H1 (cell line): ENCODE results near the gene CPED1. TPM values are rescaled to one million over a fixed set of nuclear protein-coding genes. Genes with fewer than 3 reads are reported as not detected.

Experiments
- CTCF ChIA-PET: fragments of 300-600 bp; sonication (Branson Sonifier 250); formaldehyde crosslinking; loops from one replicate; lab custom pipeline; 2021; ENCODE audit not compliant: partially characterized antibody; lab: Charles Lee
- POLR2A ChIA-PET: fragments of 300-600 bp; sonication (Branson Sonifier 250); formaldehyde crosslinking; loops from one replicate; lab custom pipeline; 2021; ENCODE audit warnings: inconsistent platforms; ENCODE audit not compliant: partially characterized antibody; lab: Charles Lee
- DNase-seq, 2 experiments: peaks; one replicate each; pipeline versions ENCODE4 v3.0.0 to v3.0.0-alpha.2; 2010 to 2022; ENCODE audit warnings: low spot score in 2 of 2, low read depth in 1 of 2, mixed read lengths in 1 of 2
- FAIRE-seq: peaks from 2 replicates; lab custom pipeline; 2011; peaks lifted over from hg19 to GRCh38; lab: Jason Lieb, UNC
- H2AFZ ChIP-seq: 2 replicates; pipeline ENCODE4 v1.8.1; 2012; ENCODE audit warnings: low read length, inconsistent platforms
- H2AK5ac ChIP-seq: 2 replicates; pipeline ENCODE4 v1.6.1; 2013; ENCODE audit warnings: low read depth, low read length
- H2BK120ac ChIP-seq: replicated peaks from 2 replicates; pipeline ENCODE3; 2013; ENCODE audit warnings: low read depth, low read length, inconsistent platforms
- H2BK12ac ChIP-seq: 2 replicates; pipeline ENCODE4 v1.6.1; 2013; ENCODE audit warnings: low read depth, low read length
- H2BK15ac ChIP-seq: 2 replicates; pipeline ENCODE4 v1.6.1; 2013; ENCODE audit warnings: low read length
- H2BK20ac ChIP-seq: 2 replicates; pipeline ENCODE4 v1.6.1; 2013; ENCODE audit warnings: low read length
- H2BK5ac ChIP-seq: 2 replicates; pipeline ENCODE4 v1.6.1; 2013; ENCODE audit warnings: low read depth, low read length
- H3K14ac ChIP-seq: 2 replicates; pipeline ENCODE4 v1.6.1; 2013; ENCODE audit warnings: inconsistent platforms; ENCODE audit not compliant: insufficient read length
- H3K18ac ChIP-seq: 2 replicates; pipeline ENCODE4 v1.6.1; 2013; ENCODE audit warnings: low read length; ENCODE audit errors: extremely low read depth
- H3K23ac ChIP-seq: 2 replicates; pipeline ENCODE4 v1.6.1; 2013; ENCODE audit warnings: inconsistent platforms; ENCODE audit not compliant: insufficient read length
- H3K23me2 ChIP-seq: 2 replicates; pipeline ENCODE4 v1.6.1; 2013; ENCODE audit warnings: low read depth, low read length
- H3K27ac ChIP-seq: 2 replicates; pipeline ENCODE4 v1.6.1; 2011; ENCODE audit warnings: low read depth, low read length, inconsistent platforms
- H3K27me3 ChIP-seq, 4 experiments: replicated peaks in 1 of 4; 1 replicate in 1 of 4; 2 replicates in 3 of 4; pipeline versions ENCODE4 v1.6.1 to v1.8.1; 2011 to 2013; ENCODE audit warnings: low read length in 3 of 4, mild to moderate bottlenecking in 3 of 4, inconsistent platforms in 2 of 4, mixed read lengths in 2 of 4, moderate library complexity in 1 of 4; ENCODE audit not compliant: control insufficient read depth in 3 of 4, insufficient read depth in 3 of 4; ENCODE audit errors: extremely low read depth in 1 of 4
- H3K36me3 ChIP-seq, 4 experiments: 2 replicates each; pipeline versions ENCODE4 v1.6.1 to v1.8.1; 2011 to 2013; ENCODE audit warnings: mild to moderate bottlenecking in 4 of 4, low read length in 3 of 4, moderate library complexity in 2 of 4, control low read depth in 1 of 4, inconsistent platforms in 1 of 4; ENCODE audit not compliant: insufficient read depth in 4 of 4, control insufficient read depth in 2 of 4
- H3K4ac ChIP-seq: replicated peaks from 2 replicates; pipeline ENCODE3; 2013; ENCODE audit warnings: low read length, low read depth, mixed read lengths, inconsistent platforms; ENCODE audit not compliant: insufficient read length
- H3K4me1 ChIP-seq, 4 experiments: replicated peaks in 1 of 4; 1 replicate in 1 of 4; 2 replicates in 3 of 4; pipeline versions ENCODE4 v1.6.1 to v1.8.1; 2011 to 2013; ENCODE audit warnings: low read length in 3 of 4, inconsistent platforms in 2 of 4, mixed read lengths in 1 of 4; ENCODE audit not compliant: insufficient read depth in 4 of 4, control insufficient read depth in 3 of 4
- H3K4me2 ChIP-seq, 2 experiments: 2 replicates each; pipeline versions ENCODE4 v1.6.1 to v1.8.1; 2011 to 2013; ENCODE audit warnings: low read depth in 2 of 2, low read length in 2 of 2, control low read depth in 1 of 2, inconsistent platforms in 1 of 2, mild to moderate bottlenecking in 1 of 2; ENCODE audit not compliant: insufficient read depth in 1 of 2
- H3K4me3 ChIP-seq, 4 experiments: fragments of 200-600, 300-600 bp in 1 of 4; sonication (generic), shearing (Covaris generic), sonication (Bioruptor Twin) in 1 of 4; 2 replicates each; pipeline versions ENCODE4 v1.5.1 to v1.8.1; 2011 to 2016; ENCODE audit warnings: low read length in 4 of 4, low read depth in 3 of 4, control low read depth in 2 of 4, inconsistent platforms in 2 of 4, mild to moderate bottlenecking in 2 of 4, mixed read lengths in 1 of 4, moderate library complexity in 1 of 4; ENCODE audit not compliant: insufficient read depth in 2 of 4; ENCODE audit errors: extremely low read depth in 1 of 4
- H3K56ac ChIP-seq: replicated peaks from 2 replicates; pipeline ENCODE3; 2013; ENCODE audit warnings: low read depth, mild to moderate bottlenecking, mixed read lengths, low read length, inconsistent platforms; ENCODE audit not compliant: insufficient read length
- H3K79me1 ChIP-seq: 2 replicates; pipeline ENCODE4 v1.6.1; 2013; ENCODE audit warnings: low read depth, low read length, control low read depth
- H3K79me2 ChIP-seq, 2 experiments: 2 replicates each; pipeline versions ENCODE4 v1.6.1 to v1.8.1; 2012 to 2013; ENCODE audit warnings: low read length in 2 of 2, mild to moderate bottlenecking in 2 of 2, inconsistent platforms in 1 of 2; ENCODE audit not compliant: insufficient read depth in 2 of 2, control insufficient read depth in 1 of 2
- H3K9ac ChIP-seq, 4 experiments: replicated peaks in 1 of 4; 1 replicate in 1 of 4; 2 replicates in 3 of 4; pipeline versions ENCODE4 v1.6.1 to v1.8.1; 2011 to 2013; ENCODE audit warnings: low read depth in 3 of 4, low read length in 3 of 4, control low read depth in 2 of 4, mild to moderate bottlenecking in 2 of 4, moderate library complexity in 2 of 4, inconsistent platforms in 1 of 4; ENCODE audit errors: extremely low read depth in 1 of 4
- H3K9me3 ChIP-seq, 2 experiments: 2 replicates each; pipeline versions ENCODE4 v1.6.1 to v1.8.1; 2012 to 2013; ENCODE audit warnings: mild to moderate bottlenecking in 2 of 2, moderate library complexity in 2 of 2, control low read depth in 1 of 2, inconsistent platforms in 1 of 2, low read depth in 1 of 2, low read length in 1 of 2, mixed read lengths in 1 of 2; ENCODE audit not compliant: insufficient read depth in 2 of 2
- H4K20me1 ChIP-seq, 2 experiments: replicated peaks in 1 of 2; 2 replicates each; pipeline versions ENCODE3 to v1.8.1; 2011 to 2013; ENCODE audit warnings: inconsistent platforms in 2 of 2, low read length in 2 of 2, mild to moderate bottlenecking in 1 of 2; ENCODE audit not compliant: insufficient read depth in 2 of 2, control insufficient read depth in 1 of 2
- H4K5ac ChIP-seq: 2 replicates; pipeline ENCODE4 v1.6.1; 2013; ENCODE audit warnings: low read length, low read depth, mixed read lengths, inconsistent platforms; ENCODE audit not compliant: insufficient read length
- H4K8ac ChIP-seq: 2 replicates; pipeline ENCODE4 v1.8.0; 2013; ENCODE audit warnings: mild to moderate bottlenecking, moderate library complexity, low read length, inconsistent platforms; ENCODE audit not compliant: insufficient read depth; ENCODE audit errors: extremely low read depth
- H4K91ac ChIP-seq: replicated peaks from 2 replicates; pipeline ENCODE3; 2013; ENCODE audit warnings: low read length, mixed read lengths, inconsistent platforms; ENCODE audit not compliant: insufficient read length
- BCL11A ChIP-seq, 2 experiments: IDR thresholded peaks; one replicate each; pipeline ENCODE4 v1.6.1; 2011; ENCODE audit warnings: low read depth in 2 of 2, low read length in 2 of 2, mild to moderate bottlenecking in 2 of 2
- CREB1 ChIP-seq: IDR thresholded peaks from 2 replicates; pipeline ENCODE4 v1.6.1; 2012; ENCODE audit warnings: inconsistent platforms
- CTBP2 ChIP-seq: IDR thresholded peaks from 2 replicates; pipeline ENCODE4 v1.7.0; 2011; ENCODE audit warnings: borderline replicate concordance, mild to moderate bottlenecking, moderate library complexity, mixed read lengths, low read length; ENCODE audit not compliant: insufficient read depth, insufficient read length
- GABPA ChIP-seq: IDR thresholded peaks from 2 replicates; pipeline ENCODE4 v1.6.1; 2011; ENCODE audit warnings: mild to moderate bottlenecking, low read length, moderate library complexity, borderline replicate concordance; ENCODE audit not compliant: insufficient read depth
- GTF2F1 ChIP-seq: IDR thresholded peaks from 2 replicates; pipeline ENCODE4 v1.6.1; 2012; ENCODE audit warnings: low read depth, low read length, improper control_type of control experiment, borderline replicate concordance
- KDM5A ChIP-seq: fragments of 200-600 bp; IDR thresholded peaks from 2 replicates; pipeline ENCODE4 v1.7.1; 2012; ENCODE audit warnings: mild to moderate bottlenecking, low read length, inconsistent platforms, mixed read lengths
- MAFK ChIP-seq: IDR thresholded peaks from 2 replicates; pipeline ENCODE4 v1.6.1; 2012; ENCODE audit warnings: low read depth, mild to moderate bottlenecking, improper control_type of control experiment, low read length
- NANOG ChIP-seq: IDR thresholded peaks from 2 replicates; pipeline ENCODE4 v1.6.1; 2011; ENCODE audit warnings: low read length, low read depth, mild to moderate bottlenecking, inconsistent platforms; ENCODE audit not compliant: insufficient read depth, poor library complexity, severe bottlenecking
- POLR2A ChIP-seq, 2 experiments: IDR thresholded peaks; 1 replicate in 1 of 2; 2 replicates in 1 of 2; pipeline ENCODE4 v1.6.1; 2011; ENCODE audit warnings: low read depth in 2 of 2, low read length in 2 of 2, mild to moderate bottlenecking in 2 of 2; ENCODE audit errors: control extremely low read depth in 1 of 2
- RAD21 ChIP-seq, 2 experiments: IDR thresholded peaks in 1 of 2; conservative IDR thresholded peaks in 1 of 2; 2 replicates each; pipeline ENCODE4 v1.6.1; 2011; ENCODE audit warnings: low read depth in 2 of 2, low read length in 2 of 2, improper control_type of control experiment in 1 of 2, inconsistent platforms in 1 of 2, mild to moderate bottlenecking in 1 of 2, moderate library complexity in 1 of 2
- RFX5 ChIP-seq: IDR thresholded peaks from 2 replicates; pipeline ENCODE4 v1.6.1; 2011; ENCODE audit warnings: low read depth, low read length, improper control_type of control experiment, borderline replicate concordance
- SAP30 ChIP-seq: fragments of 300-600 bp; sonication (generic); IDR thresholded peaks from 2 replicates; pipeline ENCODE4 v1.7.1; 2012; ENCODE audit warnings: low read length, moderate library complexity, mild to moderate bottlenecking, inconsistent platforms; ENCODE audit not compliant: insufficient read depth, insufficient replicate concordance
- SIRT6 ChIP-seq: IDR thresholded peaks from one replicate; pipeline ENCODE4 v1.7.1; 2012; ENCODE audit warnings: low read length, inconsistent platforms
- SP4 ChIP-seq: IDR thresholded peaks from 2 replicates; pipeline ENCODE4 v1.6.1; 2012; ENCODE audit warnings: low read length, inconsistent platforms
- TCF12 ChIP-seq: IDR thresholded peaks from 2 replicates; pipeline ENCODE4 v1.6.1; 2011; ENCODE audit warnings: low read depth, mild to moderate bottlenecking, low read length
- WGBS, 2 experiments: shearing (Covaris generic) in 1 of 2; methylation state at CpG; one replicate each; pipeline versions ENCODE4 v1.1.6 to v1.1.7; 2013 to 2015; ENCODE audit warnings: low lambda C conversion rate in 2 of 2, mixed read lengths in 2 of 2, inconsistent platforms in 1 of 2, low coverage in 1 of 2, missing lambda C conversion rate in 1 of 2; ENCODE audit not compliant: insufficient replicate concordance in 2 of 2, insufficient coverage in 1 of 2, insufficient read length in 1 of 2; ENCODE audit errors: extremely low coverage in 1 of 2, missing lambda C conversion rate in 1 of 2; 5-methylcytosine and 5-hydroxymethylcytosine counted together
- polyA plus RNA-seq, 7 experiments: library from polyadenylated mRNA; depleted of rRNA in 3 of 7; stranded (reverse) in 5 of 7; unstranded in 2 of 7; fragments of >200 nt in 5 of 7; fragments of 200-250 nt in 2 of 7; gene quantifications; 1 replicate in 5 of 7; 2 replicates in 1 of 7; 4 replicates in 1 of 7; pipeline versions ENCODE4 v1.2.1 to v1.2.3, GENCODE V29; 2011 to 2013; ENCODE audit warnings: missing spikeins in 2 of 7, mixed read lengths in 2 of 7
- total RNA-seq: library from RNA; stranded (reverse); fragmentation: NEBNext Ultra II Directional; extraction: Animal tissue kit (Norgen Biotek cat#: 25700); gene quantifications from 2 replicates; pipeline ENCODE4 v1.2.1, GENCODE V29; 2021

The CPED1 gene
- total and polyA plus RNA-seq, 2 of the 8 experiments (the other 6 are each of a cell fraction or from before 2014, with no cell fraction given) = 0.08 to 0.39 TPM

DNA sequence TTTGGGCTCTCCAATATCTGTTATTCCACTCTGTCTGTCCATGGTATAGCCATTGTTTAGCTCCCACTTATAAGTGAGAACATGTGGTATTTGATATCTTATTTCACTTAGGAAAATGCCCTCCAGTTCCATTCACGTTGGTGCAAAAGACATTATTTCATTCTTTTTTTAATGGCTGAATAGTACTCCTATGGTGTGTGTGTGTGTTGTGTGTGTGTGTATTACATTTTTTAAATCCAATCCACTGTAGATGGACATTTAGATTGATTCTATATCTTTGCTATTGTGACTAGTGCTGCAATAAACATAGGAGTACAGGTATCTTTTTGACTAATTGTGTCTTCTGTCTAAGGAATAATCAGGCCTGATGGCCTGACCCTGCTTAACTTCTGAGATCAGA lies 7.4 kb upstream of the CPED1 start:
- H3K56ac ChIP-seq = no peak overlapping the region
- WGBS, 2 experiments = 94% methylated on average over 1 of the region's 1 CpG; no CpG with 5 or more reads in 1 of the 2 experiments
- H4K5ac ChIP-seq = no peak overlapping the region
- H3K4me1 ChIP-seq = no peaks in the 10 kb centered on the region
- H2BK20ac ChIP-seq = no peak overlapping the region
- no peak overlapping the region for H2AK5ac ChIP-seq
- no peak overlapping the region for H3K14ac ChIP-seq
- FAIRE-seq = no peak
- no peak overlapping the region for H3K4me3 ChIP-seq
- H3K79me2 ChIP-seq = no peaks in the 10 kb centered on the region
- no peak overlapping the region for H3K18ac ChIP-seq
- H3K23me2 ChIP-seq = no peaks in the 10 kb centered on the region
- H3K4me2 ChIP-seq = no peak overlapping the region
- no peak overlapping the region for H3K27ac ChIP-seq
- H3K79me1 ChIP-seq = no peaks in the 10 kb centered on the region
- no peak overlapping the region for H3K4ac ChIP-seq
- peaks cover 0 to 4% (median 0%) of the 10 kb centered on the region in 4 experiments; a peak in 1 of 8 replicates for H3K36me3 ChIP-seq
- H4K20me1 ChIP-seq = peaks cover 0 to 2% of the 10 kb centered on the region in 2 experiments
- no peak overlapping the region for H4K8ac ChIP-seq
- no peak overlapping the region for H4K91ac ChIP-seq
- H3K23ac ChIP-seq = no peak overlapping the region
- no peak overlapping the region for H2BK12ac ChIP-seq
- H3K27me3 ChIP-seq = peaks cover 0 to 1% (median 0%) of the 10 kb centered on the region in 4 experiments; a peak in 1 of 7 replicates
- CTCF ChIA-PET = interaction anchor here (0.9 to 2.6 kb wide), 4 partner anchors 100 to 128 kb away, joined by 3 to 7 read pairs (median 6); no protein-coding TSS in a partner anchor
- H2BK5ac ChIP-seq = no peak overlapping the region
- DNase-seq = no peak
- H2BK15ac ChIP-seq = no peak overlapping the region
- no peak overlapping the region for H2AFZ ChIP-seq
- no peaks in the 10 kb centered on the region for H3K9me3 ChIP-seq
- H2BK120ac ChIP-seq = no peak overlapping the region
- H3K9ac ChIP-seq = no peak overlapping the region
- POLR2A ChIA-PET = interaction anchor here (1.0 kb wide), 1 partner anchor 9 kb away, joined by 3 read pairs; no protein-coding TSS in a partner anchor
- no peak for TF ChIP-seq SAP30
- no peak for TF ChIP-seq GTF2F1
- TF ChIP-seq NANOG = no peak
- TF ChIP-seq MAFK = no peak
- TF ChIP-seq TCF12 = no peak
- no peak for TF ChIP-seq CTBP2
- no peak for TF ChIP-seq SIRT6
- TF ChIP-seq RAD21 (IDR thresholded peaks at IDR 0.05 in 1 of 2, conservative IDR thresholded peaks at IDR 0.05 in 1 of 2; ENCODE audit: low read depth in 2 of 2, low read length in 2 of 2) = no peak
- TF ChIP-seq CREB1 = no peak
- TF ChIP-seq GABPA = no peak
- no peak for TF ChIP-seq RFX5
- no peak for TF ChIP-seq SP4
- no peak for TF ChIP-seq KDM5A
- TF ChIP-seq POLR2A (IDR thresholded peaks at IDR 0.05; ENCODE audit: control extremely low read depth in 1 of 2, low read depth in 2 of 2, low read length in 2 of 2) = no peak
- no peak for TF ChIP-seq BCL11A (IDR thresholded peaks at IDR 0.05; ENCODE audit: low read depth in 2 of 2, low read length in 2 of 2)
